BJ (cell line): Measurements from ENCODE around the gene PLXNA2. TPM values are rescaled to one million over a fixed set of nuclear protein-coding genes. Genes with fewer than 3 reads are reported as not detected.

Experiments
- CTCF ChIA-PET: fragments of 350-600 bp; formaldehyde crosslinking; extraction: SDS; loops from one replicate; lab custom pipeline; 2021; ENCODE audit warnings: antibody characterized with exemption, inconsistent platforms; lab: Yijun Ruan, JAX
- POLR2A ChIA-PET: fragments of 300-600 bp; sonication (Branson Sonifier 250); formaldehyde crosslinking; extraction: SDS; loops from one replicate; lab custom pipeline; 2021; ENCODE audit warnings: antibody characterized with exemption; lab: Charles Lee
- DNase-seq: peaks from one replicate; pipeline ENCODE4 v3.0.0-alpha.2; 2011; ENCODE audit warnings: low read depth
- H3K27me3 ChIP-seq: 2 replicates; pipeline ENCODE4 v1.6.0; 2011; ENCODE audit warnings: low read length; ENCODE audit not compliant: control insufficient read depth, insufficient read depth
- H3K36me3 ChIP-seq: 2 replicates; pipeline ENCODE4 v1.5.1; 2011; ENCODE audit warnings: low read length; ENCODE audit not compliant: control insufficient read depth, insufficient read depth
- H3K4me3 ChIP-seq: 2 replicates; pipeline ENCODE4 v1.5.1; 2011; ENCODE audit warnings: low read depth, mild to moderate bottlenecking, control low read depth, low read length
- polyA plus RNA-seq: library from polyadenylated mRNA; depleted of rRNA; stranded (reverse); fragments of >200 nt; gene quantifications from 2 replicates; pipeline ENCODE4 v1.2.3, GENCODE V29; 2011
- TF ChIP-seq, protein P1 (sequence below): IDR thresholded peaks from 2 replicates; pipeline ENCODE4 v1.5.1; 2011; ENCODE audit warnings: low read depth, mild to moderate bottlenecking, control low read depth, inconsistent platforms, low read length, moderate library complexity; ENCODE audit not compliant: insufficient read depth

Gene PLXNA2
- polyA plus RNA-seq, 1 experiment = 2.7 TPM

- no peak overlapping the region for H3K4me3 ChIP-seq
- CTCF ChIA-PET = interaction anchor here (0.6 to 3.8 kb wide), 17 partner anchors 8 to 400 kb away, joined by 3 to 23 read pairs (median 3); partner anchors contain the start of gene PLXNA2
- no peaks in the 10 kb centered on the region for H3K36me3 ChIP-seq
- POLR2A ChIA-PET = no interaction called here
- no peak for DNase-seq
- TF ChIP-seq, protein P1, sequence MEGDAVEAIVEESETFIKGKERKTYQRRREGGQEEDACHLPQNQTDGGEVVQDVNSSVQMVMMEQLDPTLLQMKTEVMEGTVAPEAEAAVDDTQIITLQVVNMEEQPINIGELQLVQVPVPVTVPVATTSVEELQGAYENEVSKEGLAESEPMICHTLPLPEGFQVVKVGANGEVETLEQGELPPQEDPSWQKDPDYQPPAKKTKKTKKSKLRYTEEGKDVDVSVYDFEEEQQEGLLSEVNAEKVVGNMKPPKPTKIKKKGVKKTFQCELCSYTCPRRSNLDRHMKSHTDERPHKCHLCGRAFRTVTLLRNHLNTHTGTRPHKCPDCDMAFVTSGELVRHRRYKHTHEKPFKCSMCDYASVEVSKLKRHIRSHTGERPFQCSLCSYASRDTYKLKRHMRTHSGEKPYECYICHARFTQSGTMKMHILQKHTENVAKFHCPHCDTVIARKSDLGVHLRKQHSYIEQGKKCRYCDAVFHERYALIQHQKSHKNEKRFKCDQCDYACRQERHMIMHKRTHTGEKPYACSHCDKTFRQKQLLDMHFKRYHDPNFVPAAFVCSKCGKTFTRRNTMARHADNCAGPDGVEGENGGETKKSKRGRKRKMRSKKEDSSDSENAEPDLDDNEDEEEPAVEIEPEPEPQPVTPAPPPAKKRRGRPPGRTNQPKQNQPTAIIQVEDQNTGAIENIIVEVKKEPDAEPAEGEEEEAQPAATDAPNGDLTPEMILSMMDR = peak; percentile 64
- H3K27me3 ChIP-seq = peaks cover 5% of the 10 kb centered on the region
Measured at GRCh38 chr1:208251911-208252835, 8.0 kb upstream of the PLXNA2 start.

- Histone ChIP-seq H3K27me3 (peaks cover 5% of the 10 kb centered on the region), H3K36me3 (no peaks in the 10 kb centered on the region), H3K4me3 (no peak overlapping the region)
- TF ChIP-seq, protein P1 = no peak
- CTCF ChIA-PET = interaction anchor here (1.0 to 1.5 kb wide), 3 partner anchors 157 to 375 kb away, joined by 3 to 6 read pairs (median 5); no protein-coding TSS in a partner anchor
- DNase-seq = no peak
- POLR2A ChIA-PET = no interaction called here
Measured at GRCh38 chr1:208251015-208251414, 6.8 kb upstream of the PLXNA2 start.

DNA sequence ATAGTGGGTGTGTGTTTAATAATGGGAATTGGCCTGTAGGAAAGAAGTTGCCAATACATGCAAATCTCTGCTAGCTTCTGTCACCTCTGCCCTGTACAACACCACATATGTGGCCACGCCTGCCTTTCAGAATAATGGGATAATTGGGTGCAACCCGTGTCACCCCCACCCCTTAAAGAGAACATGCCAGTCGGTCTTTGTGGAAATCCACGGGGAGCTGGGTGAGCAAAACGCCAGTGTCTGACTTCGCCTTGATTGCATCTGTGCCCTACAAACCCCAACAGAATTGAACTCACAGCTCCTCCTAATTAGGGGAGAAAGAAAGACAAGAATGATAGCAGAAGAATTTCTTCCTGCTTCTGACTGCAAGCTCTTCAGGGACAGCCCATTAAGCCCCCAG, 6.4 kb upstream of the PLXNA2 start:
- TF ChIP-seq, protein P1 = no peak
- peaks cover 5% of the 10 kb centered on the region for H3K27me3 ChIP-seq
- ChIA-PET CTCF (interaction anchor here (0.9 to 1.5 kb wide), 4 partner anchors 10 to 374 kb away, joined by 3 to 6 read pairs (median 4); no protein-coding TSS in a partner anchor), POLR2A (no interaction called here)
- H3K36me3 ChIP-seq = no peaks in the 10 kb centered on the region
- H3K4me3 ChIP-seq = no peak overlapping the region
- no peak for DNase-seq

DNA sequence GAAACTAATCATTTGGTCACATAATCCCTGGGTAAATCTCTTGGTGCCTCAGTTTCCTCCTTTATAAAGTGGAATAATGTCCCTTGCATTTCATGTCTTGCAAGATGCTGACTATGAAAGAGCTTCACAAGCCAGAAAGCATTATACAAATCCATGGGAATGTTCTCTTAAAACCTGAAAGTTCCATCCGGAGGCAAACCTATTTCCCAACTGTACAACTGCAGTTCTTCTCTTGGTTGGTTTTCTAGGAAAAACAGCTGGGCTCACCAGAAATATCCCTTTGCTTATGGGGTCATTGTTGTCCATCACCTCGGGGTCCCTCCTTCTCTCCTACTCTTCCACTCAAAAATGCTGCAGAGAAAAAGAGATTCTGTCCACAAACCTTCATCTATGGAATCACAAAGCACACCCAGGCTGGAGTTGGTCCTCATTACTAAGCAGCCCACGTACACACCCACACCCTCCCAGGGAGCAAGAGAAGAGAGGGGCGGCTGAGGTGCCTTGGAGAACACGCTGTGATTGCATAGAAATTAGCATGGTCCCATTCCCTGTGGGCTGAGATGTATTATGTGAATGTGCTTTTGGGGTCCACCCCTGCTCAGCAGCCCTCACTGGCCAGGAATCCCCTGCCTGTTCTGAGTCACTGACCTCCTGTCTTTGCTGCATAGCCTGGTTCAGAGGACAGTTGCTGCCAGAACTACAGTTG, 5.0 kb upstream of the PLXNA2 start:
- Histone ChIP-seq H3K27me3 (peaks cover 5% of the 10 kb centered on the region), H3K4me3 (no peak overlapping the region), H3K36me3 (no peaks in the 10 kb centered on the region)
- DNase-seq = no peak
- TF ChIP-seq, protein P1 = no peak
- ChIA-PET POLR2A (interaction anchor here (0.7 kb wide), 1 partner anchor 219 kb away, joined by 4 read pairs; no protein-coding TSS in a partner anchor), CTCF (no interaction called here)
